ENCODE data around the gene ENTREP3. TPM values are rescaled to one million over a fixed set of nuclear protein-coding genes. Genes with fewer than 3 reads are reported as not detected.
"Not testable (repeated sequence)": the region's sequence is repeated elsewhere in the genome, so short reads cannot be mapped to it uniquely, and the experiment has no call there.

Gene ENTREP3
- total and polyA plus RNA-seq, 4 donors, result 8.4 to 28.7 (median 12.9) TPM

- peaks cover 0 to 11% (median 6%) of the 10 kb centered on the region in 4 donors for H3K36me3 ChIP-seq (ENCODE audit: control insufficient read depth in 4 of 4, insufficient read depth in 4 of 4, low read length in 4 of 4)
Measured at GRCh38 chr1:155250633-155251449, 4.4 kb downstream of the ENTREP3 start.

GRCh38 chr1:155250246-155250632, 5.0 kb downstream of the ENTREP3 start:
- 21 to 27% methylated on average over 25 to 28 of the region's 28 CpGs for WGBS, 2 donors
- peaks cover 0 to 27% (median 10%) of the 10 kb centered on the region in 5 donors for H3K4me1 ChIP-seq (ENCODE audit: control insufficient read depth in 5 of 5, insufficient read depth in 5 of 5, low read length in 5 of 5)
- no peak overlapping the region for H3K27ac ChIP-seq (ENCODE audit: low read depth in 1 of 2, low read length in 1 of 2)
- no peak overlapping the region for H3K4me3 ChIP-seq
- ATAC-seq (ENCODE audit: insufficient read depth, low FRiP score) (no peak), DNase-seq (no peak)
- H3K36me3 ChIP-seq (ENCODE audit: control insufficient read depth in 4 of 4, insufficient read depth in 4 of 4, low read length in 4 of 4), result peaks cover 0 to 11% (median 6%) of the 10 kb centered on the region in 4 donors
- no peak overlapping the region for H3K9ac ChIP-seq (ENCODE audit: insufficient read depth in 1 of 2, low read length in 2 of 2)
- no peak for TF ChIP-seq CTCF (IDR thresholded peaks at IDR 0.05; ENCODE audit: control extremely low read depth, extremely low read depth)
- no peaks in the 10 kb centered on the region for H3K27me3 ChIP-seq (ENCODE audit: control insufficient read depth in 3 of 3, insufficient read depth in 3 of 3, low read length in 2 of 3)
- H3K9me3 ChIP-seq (ENCODE audit: control insufficient read depth in 4 of 4, insufficient read depth in 3 of 4, low read length in 3 of 4), result no peaks in the 10 kb centered on the region

More at GRCh38 chr1:155250633-155251449, 4.4 kb downstream of the ENTREP3 start:
- peak; percentile 100 for TF ChIP-seq CTCF (IDR thresholded peaks at IDR 0.05; ENCODE audit: control extremely low read depth, extremely low read depth)
- Histone ChIP-seq H3K4me3 (no peak overlapping the region), H3K27ac (ENCODE audit: low read depth in 1 of 2, low read length in 1 of 2) (no peak overlapping the region), H3K4me1 (ENCODE audit: control insufficient read depth in 5 of 5, insufficient read depth in 5 of 5, low read length in 5 of 5) (peaks cover 0 to 27% (median 10%) of the 10 kb centered on the region in 5 donors), H3K9ac (ENCODE audit: insufficient read depth in 1 of 2, low read length in 2 of 2) (no peak overlapping the region), H3K9me3 (ENCODE audit: control insufficient read depth in 4 of 4, insufficient read depth in 3 of 4, low read length in 3 of 4) (no peaks in the 10 kb centered on the region), H3K27me3 (ENCODE audit: control insufficient read depth in 3 of 3, insufficient read depth in 3 of 3, low read length in 2 of 3) (no peaks in the 10 kb centered on the region)
- WGBS, 2 donors, result 18 to 21% methylated on average over 22 to 23 of the region's 23 CpGs
- DNase-seq, result peak; percentile 95 to 96 (median 95)
- ATAC-seq (ENCODE audit: insufficient read depth, low FRiP score), result peak; percentile 92

- no peak for ATAC-seq (ENCODE audit: insufficient read depth, low FRiP score)
- Histone ChIP-seq H3K4me1 (ENCODE audit: control insufficient read depth in 5 of 5, insufficient read depth in 5 of 5, low read length in 5 of 5) (peaks cover 0 to 28% (median 3%) of the 10 kb centered on the region in 5 donors), H3K4me3 (no peak overlapping the region), H3K9me3 (ENCODE audit: control insufficient read depth in 4 of 4, insufficient read depth in 3 of 4, low read length in 3 of 4) (no peaks in the 10 kb centered on the region), H3K36me3 (ENCODE audit: control insufficient read depth in 4 of 4, insufficient read depth in 4 of 4, low read length in 4 of 4) (peaks cover 0 to 11% (median 6%) of the 10 kb centered on the region in 4 donors), H3K9ac (ENCODE audit: insufficient read depth in 1 of 2, low read length in 2 of 2) (no peak overlapping the region), H3K27me3 (ENCODE audit: control insufficient read depth in 3 of 3, insufficient read depth in 3 of 3, low read length in 2 of 3) (no peaks in the 10 kb centered on the region), H3K27ac (ENCODE audit: low read depth in 1 of 2, low read length in 1 of 2) (no peak overlapping the region)
- no peak for TF ChIP-seq CTCF (IDR thresholded peaks at IDR 0.05; ENCODE audit: control extremely low read depth, extremely low read depth)
- no peak for DNase-seq
- WGBS, 2 donors, result 94 to 96% methylated on average over 26 of the region's 26 CpGs
Measured at GRCh38 chr1:155247667-155248553, 7.4 kb downstream of the ENTREP3 start.

GRCh38 chr1:155246796-155247195, 8.5 kb downstream of the ENTREP3 start:
- ATAC-seq (ENCODE audit: insufficient read depth, low FRiP score); H3K4me3 ChIP-seq; H3K9ac ChIP-seq (ENCODE audit: insufficient read depth in 1 of 2, low read length in 2 of 2); H3K9me3 ChIP-seq (ENCODE audit: control insufficient read depth in 4 of 4, insufficient read depth in 3 of 4, low read length in 3 of 4); DNase-seq; H3K27ac ChIP-seq (ENCODE audit: low read depth in 1 of 2, low read length in 1 of 2); H3K27me3 ChIP-seq (ENCODE audit: control insufficient read depth in 3 of 3, insufficient read depth in 3 of 3, low read length in 2 of 3): not testable (repeated sequence)
- WGBS, 2 donors, result 96 to 98% methylated on average over 3 of the region's 3 CpGs
- peaks cover 0 to 11% (median 6%) of the 10 kb centered on the region in 4 donors for H3K36me3 ChIP-seq (ENCODE audit: control insufficient read depth in 4 of 4, insufficient read depth in 4 of 4, low read length in 4 of 4)
- peaks cover 0 to 26% (median 3%) of the 10 kb centered on the region in 5 donors for H3K4me1 ChIP-seq (ENCODE audit: control insufficient read depth in 5 of 5, insufficient read depth in 5 of 5, low read length in 5 of 5)

All from lung (tissue), 12 donors.